ENCODE results near the gene APBB2. TPM values are rescaled to one million over a fixed set of nuclear protein-coding genes. Genes with fewer than 3 reads are reported as not detected.

The APBB2 gene
- total and polyA plus RNA-seq, 3 donors from 2014 or later, result 19.7 to 77.9 (median 59.8) TPM

- no peaks in the 10 kb centered on the region for H3K9me3 ChIP-seq
- H3K27me3 ChIP-seq, result no peaks in the 10 kb centered on the region
- H3K4me3 ChIP-seq, result no peak overlapping the region
- no peak for DNase-seq
- TF ChIP-seq CTCF (IDR thresholded peaks at IDR 0.05) (no peak), POLR2A (IDR thresholded peaks at IDR 0.05) (no peak)
- intact Hi-C loops (cut with DNase I; ENCODE audit: low total_unique reads), result no loop called here
- peak overlapping the region; percentile 18 to 80 for H3K27ac ChIP-seq
- peaks cover 22% of the 10 kb centered on the region for H3K4me1 ChIP-seq
- H3K36me3 ChIP-seq (ENCODE audit: low read depth, missing control alignments), result no peaks in the 10 kb centered on the region
- WGBS, 2 donors, result 60 to 61% methylated on average over 5 of the region's 5 CpGs
Measured at GRCh38 chr4:41144812-41145211, 69.5 kb downstream of the APBB2 start.

- TF ChIP-seq POLR2A (IDR thresholded peaks at IDR 0.05) (no peak), CTCF (IDR thresholded peaks at IDR 0.05) (no peak)
- intact Hi-C loops (cut with DNase I; ENCODE audit: low total_unique reads), result no loop called here
- no peaks in the 10 kb centered on the region for H3K9me3 ChIP-seq
- peak overlapping the region in 1 of 2 donors; percentile 80 for H3K27ac ChIP-seq
- H3K36me3 ChIP-seq (ENCODE audit: low read depth, missing control alignments), result no peaks in the 10 kb centered on the region
- no peak overlapping the region for H3K4me3 ChIP-seq
- H3K4me1 ChIP-seq, result peaks cover 22% of the 10 kb centered on the region
- 56 to 57% methylated on average over 3 of the region's 3 CpGs for WGBS, 2 donors
- H3K27me3 ChIP-seq, result no peaks in the 10 kb centered on the region
- DNase-seq, result no peak
Measured at GRCh38 chr4:41144040-41144379, 70.3 kb downstream of the APBB2 start.

- intact Hi-C loops (cut with DNase I; ENCODE audit: low total_unique reads), result no loop called here
- peak; percentile 61 for DNase-seq
- no peaks in the 10 kb centered on the region for H3K36me3 ChIP-seq (ENCODE audit: low read depth, missing control alignments)
- H3K27ac ChIP-seq, result peak overlapping the region; percentile 36 to 80
- TF ChIP-seq POLR2A (IDR thresholded peaks at IDR 0.05), result no peak
- TF ChIP-seq CTCF (IDR thresholded peaks at IDR 0.05), result no peak
- H3K4me1 ChIP-seq, result peaks cover 22% of the 10 kb centered on the region
- H3K9me3 ChIP-seq, result no peaks in the 10 kb centered on the region
- no peaks in the 10 kb centered on the region for H3K27me3 ChIP-seq
- no peak overlapping the region for H3K4me3 ChIP-seq
- WGBS, 2 donors, result 49 to 50% methylated on average over 6 of the region's 6 CpGs
Measured at GRCh38 chr4:41143311-41144039, 70.9 kb downstream of the APBB2 start.

- peak overlapping the region; percentile 36 to 80 for H3K27ac ChIP-seq
- intact Hi-C loops (cut with DNase I; ENCODE audit: low total_unique reads), result no loop called here
- TF ChIP-seq POLR2A (IDR thresholded peaks at IDR 0.05) (no peak), CTCF (IDR thresholded peaks at IDR 0.05) (no peak)
- no peaks in the 10 kb centered on the region for H3K27me3 ChIP-seq
- no peak overlapping the region for H3K4me3 ChIP-seq
- H3K9me3 ChIP-seq, result no peaks in the 10 kb centered on the region
- WGBS, 2 donors, result 47 to 55% methylated on average over 10 of the region's 10 CpGs
- H3K36me3 ChIP-seq (ENCODE audit: low read depth, missing control alignments), result no peaks in the 10 kb centered on the region
- peak; percentile 58 for DNase-seq
- H3K4me1 ChIP-seq, result peaks cover 22% of the 10 kb centered on the region
Measured at GRCh38 chr4:41142376-41143310, 71.7 kb downstream of the APBB2 start.
